Lower leg skin (tissue), 4 donors: Measurements from ENCODE around the gene DDX51. TPM values are rescaled to one million over a fixed set of nuclear protein-coding genes. Genes with fewer than 3 reads are reported as not detected.

Experiments used
- DNase-seq, 2 donors: peaks; one replicate each; pipeline ENCODE4 v3.0.0-alpha.2; 2019; ENCODE audit warnings: low spot score in 2 of 2
- H3K4me3 ChIP-seq: fragments of 200-600 bp; sonication (generic); 2 replicates; pipeline ENCODE4 v1.5.1; 2017; ENCODE audit warnings: mild to moderate bottlenecking, low read depth; ENCODE audit not compliant: poor library complexity, severe bottlenecking
- CTCF ChIP-seq, 3 donors: fragments of 450-650 bp; IDR thresholded peaks; one replicate each; pipeline ENCODE4 v1.5.1; 2016; ENCODE audit warnings: antibody characterized with exemption in 3 of 3, mild to moderate bottlenecking in 3 of 3, moderate library complexity in 2 of 3
- POLR2A ChIP-seq, 2 donors: fragments of 450-650 bp; IDR thresholded peaks; one replicate each; pipeline ENCODE4 v1.6.1; 2016 to 2017; ENCODE audit warnings: antibody characterized with exemption in 2 of 2, mild to moderate bottlenecking in 1 of 2, moderate library complexity in 1 of 2
- WGBS, 2 donors: methylation state at CpG; one replicate each; pipeline ENCODE4 v1.1.5; 2018; 5-methylcytosine and 5-hydroxymethylcytosine counted together
- intact Hi-C: fragments of 100-400 bp; cut with DNase I; formaldehyde crosslinking; loops from one replicate; pipeline ENCODE4 v1.15.0; 2023; ENCODE audit warnings: low total_unique reads
- total RNA-seq, 4 donors: library from RNA; depleted of rRNA; stranded (reverse); fragments of >200 nt; gene quantifications; one replicate each; pipeline ENCODE4 v1.1.0, GENCODE V29; 2016

The DDX51 gene
- total RNA-seq, 4 donors from 2014 or later: 11.1 to 31.8 (median 19.2) TPM

GRCh38 chr12:132100306-132101065 is 43.6 kb downstream of the DDX51 start:
- peak in 1 of 2 donors; percentile 73 for DNase-seq
- 95% methylated on average over 13 of the region's 13 CpGs for WGBS, 2 donors
- H3K4me3 ChIP-seq: no peak overlapping the region
- intact Hi-C loops: no loop called here
- no peak for TF ChIP-seq CTCF (IDR thresholded peaks at IDR 0.05)
- TF ChIP-seq POLR2A (IDR thresholded peaks at IDR 0.05): no peak

GRCh38 chr12:132099739-132100138 is 44.4 kb downstream of the DDX51 start:
- TF ChIP-seq CTCF (IDR thresholded peaks at IDR 0.05): no peak
- no peak overlapping the region for H3K4me3 ChIP-seq
- 91 to 94% methylated on average over 12 of the region's 12 CpGs for WGBS, 2 donors
- DNase-seq: peak in 1 of 2 donors; percentile 54
- intact Hi-C loops: no loop called here

GRCh38 chr12:132095520-132096409 is 48.4 kb downstream of the DDX51 start:
- 97% methylated on average over 11 of the region's 11 CpGs for WGBS, 2 donors
- intact Hi-C loops: no loop called here
- no peak overlapping the region for H3K4me3 ChIP-seq
- TF ChIP-seq POLR2A (IDR thresholded peaks at IDR 0.05) (no peak), CTCF (IDR thresholded peaks at IDR 0.05) (no peak)
- DNase-seq: peak in 1 of 2 donors; percentile 60

GRCh38 chr12:132094269-132094891 is 49.7 kb downstream of the DDX51 start:
- intact Hi-C loops: no loop called here
- TF ChIP-seq POLR2A (IDR thresholded peaks at IDR 0.05) (no peak), CTCF (IDR thresholded peaks at IDR 0.05) (no peak)
- 92 to 94% methylated on average over 15 to 16 of the region's 16 CpGs for WGBS, 2 donors

GRCh38 chr12:132089407-132089910 is 54.7 kb downstream of the DDX51 start:
- DNase-seq: no peak
- TF ChIP-seq POLR2A (IDR thresholded peaks at IDR 0.05) (no peak), CTCF (IDR thresholded peaks at IDR 0.05) (no peak)
- WGBS, 2 donors: 88 to 92% methylated on average over 4 of the region's 4 CpGs

More at GRCh38 chr12:132094269-132094891, 49.7 kb downstream of the DDX51 start:
- peak in 1 of 2 donors; percentile 29 for DNase-seq
- H3K4me3 ChIP-seq: no peak overlapping the region

More at GRCh38 chr12:132089407-132089910, 54.7 kb downstream of the DDX51 start:
- H3K4me3 ChIP-seq: no peak overlapping the region
- intact Hi-C loops: no loop called here
